IPS-20b (cell line): Measurements from ENCODE around the gene RXRG.

Experiments used
- H3K27ac ChIP-seq: one replicate; pipeline ENCODE4 v1.5.1; 2013; ENCODE audit warnings: low read length
- H3K27me3 ChIP-seq: 2 replicates; pipeline ENCODE4 v1.6.1; 2013; ENCODE audit warnings: mild to moderate bottlenecking, low read length, inconsistent platforms; ENCODE audit not compliant: insufficient read depth
- H3K36me3 ChIP-seq: 2 replicates; pipeline ENCODE4 v1.6.1; 2013; ENCODE audit warnings: low read depth, mild to moderate bottlenecking, inconsistent platforms, low read length, moderate library complexity; ENCODE audit not compliant: insufficient read depth
- H3K4me1 ChIP-seq: 2 replicates; pipeline ENCODE4 v1.6.1; 2013; ENCODE audit warnings: mild to moderate bottlenecking, control low read depth, inconsistent platforms, low read length, moderate library complexity; ENCODE audit not compliant: insufficient read depth
- H3K4me3 ChIP-seq: 2 replicates; pipeline ENCODE4 v1.5.1; 2013; ENCODE audit warnings: mild to moderate bottlenecking, low read length, inconsistent platforms
- H3K9ac ChIP-seq: 2 replicates; pipeline ENCODE4 v1.6.1; 2013; ENCODE audit warnings: low read depth, mild to moderate bottlenecking, inconsistent platforms, low read length, moderate library complexity
- H3K9me3 ChIP-seq: 2 replicates; pipeline ENCODE4 v1.6.1; 2013; ENCODE audit warnings: mild to moderate bottlenecking, low read depth, low read length, inconsistent platforms; ENCODE audit not compliant: insufficient read depth

The RXRG gene

DNA sequence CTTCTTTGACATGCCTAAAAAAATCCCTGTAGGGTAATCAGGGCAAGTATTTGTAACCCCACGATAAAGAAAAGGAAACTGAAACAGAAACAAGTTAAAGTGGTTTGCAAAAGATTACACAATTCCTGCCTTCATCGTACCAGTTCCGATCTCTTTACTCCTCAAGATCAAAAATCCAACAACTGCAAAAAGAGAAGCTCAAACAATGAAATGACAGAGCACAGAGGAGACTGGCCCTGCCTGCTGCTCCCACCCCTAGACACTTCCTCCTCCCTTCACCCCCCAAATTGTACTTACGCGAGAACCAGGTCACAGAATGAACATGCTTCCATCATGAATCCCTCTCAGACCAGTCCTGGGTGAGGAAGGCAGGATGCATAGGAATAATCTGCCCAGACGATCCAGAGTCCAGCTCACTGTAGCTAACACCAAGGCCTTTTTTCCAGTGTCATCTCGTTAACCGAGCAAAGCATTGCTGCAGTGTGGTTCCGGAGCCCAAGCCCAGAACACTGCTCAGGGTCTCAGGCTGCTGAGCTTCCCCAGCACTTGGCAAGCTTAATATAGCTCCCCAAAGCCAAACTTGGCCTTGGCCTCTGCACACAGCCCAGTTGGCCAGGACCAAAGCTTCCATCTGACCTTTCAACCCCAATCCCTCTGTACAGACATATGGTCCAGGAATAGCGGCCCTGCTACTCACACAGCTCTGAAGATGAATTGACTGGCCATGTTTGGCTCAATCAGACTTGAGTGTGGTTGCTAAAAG, 20.3 kb downstream of the RXRG start:
- Histone ChIP-seq H3K27me3 (no peaks in the 10 kb centered on the region; the same call in 1 of the 2 replicates), H3K9ac (no peak overlapping the region), H3K27ac (no peak overlapping the region), H3K4me3 (no peak overlapping the region), H3K36me3 (no peaks in the 10 kb centered on the region), H3K4me1 (no peaks in the 10 kb centered on the region), H3K9me3 (no peaks in the 10 kb centered on the region)

DNA sequence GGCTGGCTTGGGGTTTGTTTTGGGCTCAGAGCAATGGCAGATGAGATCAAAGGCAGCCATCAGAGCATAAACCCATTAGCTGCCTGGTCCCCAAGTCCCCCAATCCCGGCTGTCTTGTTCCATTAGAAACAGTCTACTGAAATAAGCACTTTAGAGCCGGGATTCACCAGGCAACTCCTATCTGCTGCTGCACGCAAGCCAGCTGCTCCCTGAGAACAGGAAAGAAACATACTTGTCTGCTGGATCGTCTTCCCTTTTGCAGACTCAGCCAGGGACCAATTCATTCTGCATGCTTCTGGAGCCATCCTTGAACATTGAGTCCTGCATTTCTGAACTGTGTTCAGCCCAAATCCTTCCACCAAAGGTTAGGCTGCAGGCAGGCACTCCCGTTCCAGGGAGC, 21.8 kb downstream of the RXRG start:
- Histone ChIP-seq H3K4me1 (no peaks in the 10 kb centered on the region), H3K36me3 (no peaks in the 10 kb centered on the region), H3K4me3 (no peak overlapping the region), H3K27me3 (no peaks in the 10 kb centered on the region; the same call in 1 of the 2 replicates), H3K27ac (no peak overlapping the region), H3K9me3 (no peaks in the 10 kb centered on the region), H3K9ac (no peak overlapping the region)

DNA sequence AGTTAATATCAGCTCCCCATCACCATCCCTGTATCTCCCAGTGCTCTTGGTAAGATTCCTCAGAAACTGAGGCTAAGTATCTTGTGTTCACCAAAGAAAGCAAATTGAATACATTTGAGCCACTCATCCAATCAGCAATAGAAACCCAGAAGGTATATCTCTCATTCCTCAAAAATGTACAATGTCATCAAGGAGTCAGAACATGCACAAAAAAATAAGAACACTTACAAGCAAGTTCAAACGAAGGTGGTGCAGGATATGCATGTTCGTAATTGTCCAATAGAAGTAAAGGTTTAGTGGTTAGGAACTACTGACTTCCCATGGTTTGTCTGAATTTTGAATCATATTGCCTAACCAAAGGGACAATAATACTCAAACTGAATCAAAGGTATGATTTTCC, 24.3 kb downstream of the RXRG start:
- H3K4me3 ChIP-seq, result no peak overlapping the region
- H3K4me1 ChIP-seq, result no peaks in the 10 kb centered on the region
- H3K27me3 ChIP-seq, result no peaks in the 10 kb centered on the region; the same call in 1 of the 2 replicates
- H3K27ac ChIP-seq, result no peak overlapping the region
- H3K9ac ChIP-seq, result no peak overlapping the region
- H3K36me3 ChIP-seq, result no peaks in the 10 kb centered on the region
- no peaks in the 10 kb centered on the region for H3K9me3 ChIP-seq

DNA sequence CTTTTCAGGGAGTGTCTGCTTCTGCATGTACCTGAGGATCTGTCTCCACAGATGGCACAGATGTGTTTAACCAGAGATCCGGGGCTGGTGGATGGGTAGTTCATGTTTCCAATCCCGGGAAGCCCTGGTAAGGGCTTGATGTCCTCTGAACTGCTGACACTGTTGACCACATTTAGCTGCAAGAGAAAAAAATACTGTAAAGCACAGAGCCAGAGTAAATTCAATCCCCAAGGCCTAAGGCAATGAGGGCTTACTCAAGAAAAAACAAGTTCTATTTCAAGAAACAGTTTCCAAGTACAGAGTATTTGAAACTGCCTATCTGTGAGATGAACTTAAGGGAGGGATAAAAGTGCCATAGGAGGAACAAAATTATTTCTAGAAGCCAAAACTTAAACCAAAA, 25.1 kb downstream of the RXRG start:
- Histone ChIP-seq H3K27ac (no peak overlapping the region), H3K4me3 (no peak overlapping the region), H3K27me3 (no peaks in the 10 kb centered on the region; the same call in 1 of the 2 replicates), H3K36me3 (no peaks in the 10 kb centered on the region), H3K9me3 (no peaks in the 10 kb centered on the region), H3K4me1 (no peaks in the 10 kb centered on the region), H3K9ac (no peak overlapping the region)

DNA sequence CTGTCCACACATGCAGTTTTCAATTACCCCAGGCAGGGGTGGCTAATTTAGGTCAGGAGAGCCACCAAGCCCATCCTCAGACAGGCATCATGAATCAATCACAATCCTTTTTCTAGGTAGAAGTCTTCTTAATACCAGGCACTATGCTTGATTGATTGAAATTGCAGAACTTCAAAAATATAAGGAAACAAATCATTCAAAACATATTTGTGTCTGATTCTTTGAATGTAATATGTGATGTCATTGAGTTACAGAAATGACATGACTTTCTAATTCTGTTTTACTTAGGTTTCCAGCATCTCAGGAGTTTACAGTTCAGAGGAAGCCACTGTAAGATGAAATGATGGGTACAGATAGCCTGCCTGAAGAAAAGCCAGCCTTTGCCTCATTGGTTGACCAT, 26.7 kb downstream of the RXRG start:
- Histone ChIP-seq H3K27me3 (no peaks in the 10 kb centered on the region), H3K27ac (no peak overlapping the region), H3K4me3 (no peak overlapping the region), H3K9ac (no peak overlapping the region), H3K36me3 (no peaks in the 10 kb centered on the region), H3K9me3 (no peaks in the 10 kb centered on the region), H3K4me1 (no peaks in the 10 kb centered on the region)

DNA sequence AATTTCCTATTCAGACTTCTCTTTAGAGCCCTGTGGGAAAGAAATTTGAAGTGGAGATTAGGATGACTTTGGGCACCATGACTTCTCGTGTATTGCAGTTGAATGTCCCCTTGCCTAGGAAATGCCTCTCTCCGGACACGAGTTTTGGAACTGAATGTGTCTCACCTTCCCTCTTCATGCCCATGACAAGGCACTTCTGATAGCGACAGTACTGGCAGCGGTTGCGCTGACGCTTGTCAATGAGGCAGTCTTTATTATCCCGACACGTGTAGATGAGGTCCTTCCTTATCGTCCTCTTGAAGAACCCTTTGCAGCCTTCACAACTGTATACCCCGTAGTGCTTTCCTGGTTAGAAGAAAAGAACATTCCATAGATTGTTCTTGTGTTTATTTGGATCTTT, 28.1 kb downstream of the RXRG start:
- H3K9ac ChIP-seq, result no peak overlapping the region
- H3K27ac ChIP-seq, result no peak overlapping the region
- H3K36me3 ChIP-seq, result no peaks in the 10 kb centered on the region
- H3K27me3 ChIP-seq, result no peaks in the 10 kb centered on the region
- no peak overlapping the region for H3K4me3 ChIP-seq
- no peaks in the 10 kb centered on the region for H3K4me1 ChIP-seq
- H3K9me3 ChIP-seq, result no peaks in the 10 kb centered on the region

DNA sequence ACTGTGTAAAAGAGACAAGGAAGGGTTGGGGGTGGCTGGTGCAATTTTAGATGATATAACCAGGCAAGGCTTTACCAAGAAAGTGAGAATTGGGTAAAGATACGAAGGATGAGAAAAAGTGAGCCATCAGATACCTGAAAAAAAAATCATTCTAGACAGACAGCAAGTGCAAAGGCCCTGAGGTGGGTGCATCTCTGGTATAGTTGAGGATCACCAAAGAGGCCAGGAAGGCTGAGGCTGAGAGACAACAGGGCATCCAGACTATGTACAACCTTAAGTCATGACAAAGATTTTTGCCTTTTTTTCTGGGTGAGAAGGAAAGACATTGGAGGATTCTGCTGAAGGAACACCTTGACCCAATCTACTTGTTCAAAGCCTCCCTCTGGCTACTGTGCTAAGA, 29.9 kb downstream of the RXRG start:
- Histone ChIP-seq H3K4me3 (no peak overlapping the region), H3K27ac (no peak overlapping the region), H3K9ac (no peak overlapping the region), H3K27me3 (0 out of 2 replicates have a peak, but pooled peaks cover 3% of the 10 kb centered on the region), H3K36me3 (no peaks in the 10 kb centered on the region), H3K4me1 (no peaks in the 10 kb centered on the region), H3K9me3 (no peaks in the 10 kb centered on the region)

DNA sequence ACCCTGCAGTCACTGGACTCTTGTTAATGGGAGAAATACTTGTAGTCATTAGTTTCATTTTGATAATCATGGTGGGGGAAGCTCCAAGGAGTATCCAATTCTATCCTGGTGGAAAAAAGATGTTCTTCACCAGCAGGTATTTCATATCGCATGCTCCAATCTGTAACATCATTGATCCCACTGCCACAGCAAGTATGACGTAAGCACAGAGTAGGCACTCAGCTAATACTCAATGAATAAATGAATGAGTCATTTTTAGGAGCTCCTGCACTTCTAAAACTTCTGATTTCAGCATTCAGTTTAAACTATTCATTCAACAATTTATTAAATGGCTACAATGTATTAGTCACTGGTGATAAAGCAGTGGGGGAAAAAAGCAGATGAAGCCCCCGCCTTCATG, 30.3 kb downstream of the RXRG start:
- Histone ChIP-seq H3K36me3 (no peaks in the 10 kb centered on the region), H3K27me3 (0 out of 2 replicates have a peak, but pooled peaks cover 3% of the 10 kb centered on the region), H3K9ac (no peak overlapping the region), H3K4me1 (no peaks in the 10 kb centered on the region), H3K4me3 (no peak overlapping the region), H3K27ac (no peak overlapping the region), H3K9me3 (no peaks in the 10 kb centered on the region)

DNA sequence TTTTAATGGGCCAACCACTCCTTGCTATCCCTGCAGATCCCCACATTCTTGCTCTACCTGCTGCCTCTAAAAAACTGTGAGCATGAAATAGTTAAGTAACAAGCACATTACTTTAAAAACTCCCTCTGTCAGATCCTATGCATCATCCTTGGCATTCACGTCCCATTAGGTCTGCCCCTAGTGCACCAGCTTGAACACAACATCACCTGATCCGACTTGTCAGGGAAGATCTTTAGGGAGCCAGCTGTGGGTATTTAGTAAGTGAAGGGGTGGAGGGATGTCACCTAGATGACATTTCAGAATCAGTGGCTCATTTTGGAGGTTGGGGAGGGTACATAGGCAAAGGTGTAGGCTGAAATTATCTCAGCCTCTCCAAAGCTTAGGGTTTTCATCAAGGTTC, 33.5 kb downstream of the RXRG start:
- H3K36me3 ChIP-seq, result no peaks in the 10 kb centered on the region
- H3K27ac ChIP-seq, result no peak overlapping the region
- no peak overlapping the region for H3K9ac ChIP-seq
- no peak overlapping the region for H3K4me3 ChIP-seq
- 0 out of 2 replicates have a peak, but pooled peaks cover 3% of the 10 kb centered on the region for H3K27me3 ChIP-seq
- H3K4me1 ChIP-seq, result no peaks in the 10 kb centered on the region
- no peaks in the 10 kb centered on the region for H3K9me3 ChIP-seq

DNA sequence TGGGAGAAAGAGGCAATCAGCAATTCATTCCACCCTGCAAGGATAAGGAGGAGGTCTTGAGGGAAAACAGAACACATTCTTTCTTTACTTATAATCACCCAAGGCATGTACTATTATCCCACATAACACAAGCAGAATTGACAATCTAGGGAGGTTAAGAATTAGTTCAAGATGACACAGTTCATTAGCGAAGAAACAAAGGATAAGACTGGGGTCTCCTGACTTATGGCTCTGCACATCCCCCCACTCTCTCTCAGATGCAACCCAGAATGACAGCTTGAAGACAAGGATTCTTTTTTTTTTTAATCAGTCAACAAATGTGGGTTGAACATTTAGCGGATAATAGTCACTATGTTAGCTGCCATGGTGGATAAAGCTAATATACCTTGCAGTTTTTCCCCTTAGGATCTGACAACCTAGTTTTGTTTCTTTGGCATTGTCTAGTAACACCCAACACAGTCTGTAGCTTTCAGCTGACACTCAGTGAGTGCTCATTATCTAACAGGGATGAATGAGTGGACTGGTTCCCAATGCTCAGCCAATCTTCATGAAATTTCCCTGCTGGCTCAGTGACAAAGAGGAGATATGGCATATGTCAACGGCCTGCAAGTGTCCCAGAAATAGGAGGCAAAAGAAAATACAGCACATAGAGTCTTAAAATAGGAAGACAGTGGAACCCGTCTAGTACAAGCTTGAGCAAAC, 35.1 kb downstream of the RXRG start:
- Histone ChIP-seq H3K4me3 (no peak overlapping the region), H3K27me3 (0 out of 2 replicates have a peak, but pooled peaks cover 3% of the 10 kb centered on the region), H3K9ac (no peak overlapping the region), H3K36me3 (no peaks in the 10 kb centered on the region), H3K4me1 (no peaks in the 10 kb centered on the region), H3K9me3 (no peaks in the 10 kb centered on the region), H3K27ac (no peak overlapping the region)

DNA sequence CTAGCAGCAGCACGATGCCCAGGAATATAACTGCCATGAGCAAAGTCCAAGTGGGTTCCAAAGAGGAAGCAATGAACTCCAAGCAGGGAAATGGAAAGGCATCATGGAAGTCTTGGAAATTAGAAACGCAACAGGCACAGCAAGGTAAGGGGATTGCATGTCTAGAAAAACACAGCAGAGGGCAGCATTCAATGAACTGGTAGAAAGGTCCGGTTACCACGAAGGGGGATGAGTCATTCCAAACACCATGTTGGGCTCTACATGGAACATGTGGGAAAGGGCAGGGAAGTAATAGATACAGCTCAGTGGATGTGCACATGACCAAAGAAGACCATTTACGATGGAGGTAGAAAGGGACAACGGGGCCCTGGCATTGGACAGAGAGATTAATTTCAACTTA, 36.4 kb downstream of the RXRG start:
- no peaks in the 10 kb centered on the region for H3K36me3 ChIP-seq
- H3K27ac ChIP-seq, result no peak overlapping the region
- no peaks in the 10 kb centered on the region for H3K9me3 ChIP-seq
- 0 out of 2 replicates have a peak, but pooled peaks cover 3% of the 10 kb centered on the region for H3K27me3 ChIP-seq
- no peak overlapping the region for H3K9ac ChIP-seq
- no peaks in the 10 kb centered on the region for H3K4me1 ChIP-seq
- no peak overlapping the region for H3K4me3 ChIP-seq

DNA sequence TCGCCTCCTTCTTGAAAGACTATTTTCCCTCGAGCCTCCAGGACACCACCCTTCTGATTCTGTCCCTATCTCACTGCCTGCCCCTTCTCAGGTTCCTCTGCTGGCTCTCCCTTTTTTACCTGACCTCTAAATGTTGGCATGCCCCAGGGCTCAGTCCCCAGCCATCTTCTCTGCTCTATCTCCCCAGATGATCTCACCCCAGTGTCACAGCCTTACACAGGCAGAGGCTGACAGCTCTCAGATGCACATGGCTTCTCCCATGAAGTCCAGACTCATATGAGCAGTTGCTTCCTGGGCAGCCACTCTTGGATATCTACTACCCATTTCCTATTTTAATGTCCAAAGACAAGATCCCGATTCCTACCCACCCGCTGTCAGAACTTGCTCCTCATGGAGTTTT, 37.5 kb downstream of the RXRG start:
- Histone ChIP-seq H3K27ac (no peak overlapping the region), H3K9ac (no peak overlapping the region), H3K9me3 (no peaks in the 10 kb centered on the region), H3K4me3 (no peak overlapping the region), H3K4me1 (no peaks in the 10 kb centered on the region), H3K36me3 (no peaks in the 10 kb centered on the region), H3K27me3 (0 out of 2 replicates have a peak, but pooled peaks cover 3% of the 10 kb centered on the region)
